Ishikawa (cell line): ENCODE results near the gene GCC2.

ENCODE experiments used
- CEBPB ChIP-seq: IDR thresholded peaks from 2 replicates; pipeline ENCODE4 v1.6.1; 2012
- CREB1 ChIP-seq: IDR thresholded peaks from 2 replicates; pipeline ENCODE4 v1.6.1; 2012; ENCODE audit warnings: low read depth
- EP300 ChIP-seq: IDR thresholded peaks from 2 replicates; pipeline ENCODE4 v1.6.1; 2012; ENCODE audit warnings: borderline replicate concordance
- MAX ChIP-seq: IDR thresholded peaks from 2 replicates; pipeline ENCODE4 v1.6.1; 2012
- NFIC ChIP-seq: IDR thresholded peaks from 2 replicates; pipeline ENCODE4 v1.6.1; 2012
- RAD21 ChIP-seq: IDR thresholded peaks from 2 replicates; pipeline ENCODE4 v1.6.1; 2012; ENCODE audit warnings: low read depth
- REST ChIP-seq: IDR thresholded peaks from 2 replicates; pipeline ENCODE4 v1.6.1; 2012; ENCODE audit warnings: low read depth, mild to moderate bottlenecking
- TAF1 ChIP-seq: IDR thresholded peaks from 2 replicates; pipeline ENCODE4 v1.6.1; 2012; ENCODE audit warnings: low read depth, mild to moderate bottlenecking
- YY1 ChIP-seq: IDR thresholded peaks from 2 replicates; pipeline ENCODE4 v1.6.1; 2012; ENCODE audit warnings: low read depth

- no peak for TF ChIP-seq NFIC
- TF ChIP-seq RAD21 = no peak
- peak; percentile 31; the same call in 1 of the 2 replicates for TF ChIP-seq MAX
- no peak for TF ChIP-seq CEBPB
- peak; percentile 82 for TF ChIP-seq CREB1
- no peak for TF ChIP-seq REST
- TF ChIP-seq TAF1 = peak; percentile 67
- peak; percentile 9; the same call in 1 of the 2 replicates for TF ChIP-seq EP300
- TF ChIP-seq YY1 = peak; percentile 65
These were observed at the start of gene GCC2 for GRCh38 chr2:108448678-108449409.
